Measurements from ENCODE around the gene NUP155. TPM values are rescaled to one million over a fixed set of nuclear protein-coding genes. Genes with fewer than 3 reads are reported as not detected.
"Not testable (repeated sequence)": the region's sequence is repeated elsewhere in the genome, so short reads cannot be mapped to it uniquely, and the experiment has no call there.

The NUP155 gene
- total RNA-seq (10 to 100 TPM; 22.6 to 25.0 TPM), total RNA-seq (61.1 to 91.4 reads per million in 2 donors)

- Mint-ChIP-seq H3K4me3 (peak within 1 kb of the TSS; percentile 97), H3K36me3 (ENCODE audit: low read depth) (peaks cover 2% of the 10 kb centered on the region), H3K27me3 (no peaks in the 10 kb centered on the region), H3K27ac (peak within 1 kb of the TSS; percentile 98), H3K4me1 (peaks cover 36% of the 10 kb centered on the region)
- peak; percentile 74 to 80 (median 76) for DNase-seq
- H3K9me3 ChIP-seq (ENCODE audit: control insufficient read depth, low read length, poor library complexity, severe bottlenecking) = no peaks in the 10 kb centered on the region
- peak; percentile 93 for ATAC-seq
Measured at GRCh38 chr5:37370864-37371726, at the start of gene NUP155. TSS of gene NUP155 (minus strand) at chr5:37371106. CDS start at chr5:37370977, 129 bp downstream.

- peaks cover 2% of the 10 kb centered on the region for H3K36me3 Mint-ChIP-seq (ENCODE audit: low read depth)
- DNase-seq (no peak), ATAC-seq (no peak)
- no peak overlapping the region for H3K27ac Mint-ChIP-seq
- peaks cover 8% of the 10 kb centered on the region for H3K4me1 Mint-ChIP-seq
- no peaks in the 10 kb centered on the region for H3K27me3 Mint-ChIP-seq
- H3K4me3 Mint-ChIP-seq = no peak overlapping the region
- H3K9me3 ChIP-seq (ENCODE audit: control insufficient read depth, low read length, poor library complexity, severe bottlenecking) = no peaks in the 10 kb centered on the region
Measured at GRCh38 chr5:37417347-37417746, 46.4 kb upstream of the NUP155 start.

- not testable (repeated sequence) for H3K9me3 ChIP-seq (ENCODE audit: control insufficient read depth, low read length, poor library complexity, severe bottlenecking); H3K4me3 Mint-ChIP-seq; ATAC-seq; H3K27me3 Mint-ChIP-seq; H3K4me1 Mint-ChIP-seq; DNase-seq; H3K27ac Mint-ChIP-seq; H3K36me3 Mint-ChIP-seq (ENCODE audit: low read depth)
Measured at GRCh38 chr5:37415456-37415855, 44.5 kb upstream of the NUP155 start.

- H3K36me3 Mint-ChIP-seq (ENCODE audit: low read depth) = peaks cover 2% of the 10 kb centered on the region
- no peak overlapping the region for H3K4me3 Mint-ChIP-seq
- ATAC-seq (no peak), DNase-seq (no peak)
- no peaks in the 10 kb centered on the region for H3K27me3 Mint-ChIP-seq
- H3K9me3 ChIP-seq (ENCODE audit: control insufficient read depth, low read length, poor library complexity, severe bottlenecking) = no peaks in the 10 kb centered on the region
- no peak overlapping the region for H3K27ac Mint-ChIP-seq
- H3K4me1 Mint-ChIP-seq = peaks cover 5% of the 10 kb centered on the region
Measured at GRCh38 chr5:37412515-37412914, 41.6 kb upstream of the NUP155 start.

- no peaks in the 10 kb centered on the region for H3K27me3 Mint-ChIP-seq
Measured at GRCh38 chr5:37400501-37400900, 29.6 kb upstream of the NUP155 start.

GRCh38 chr5:37396352-37396751 lies 25.4 kb upstream of the NUP155 start:
- Mint-ChIP-seq H3K4me1 (peaks cover 15% of the 10 kb centered on the region), H3K27me3 (no peaks in the 10 kb centered on the region)

More at GRCh38 chr5:37400501-37400900, 29.6 kb upstream of the NUP155 start:
- Mint-ChIP-seq H3K27ac (no peak overlapping the region), H3K4me3 (no peak overlapping the region), H3K36me3 (ENCODE audit: low read depth) (peaks cover 9% of the 10 kb centered on the region), H3K4me1 (peaks cover 13% of the 10 kb centered on the region)
- no peak for DNase-seq
- no peaks in the 10 kb centered on the region for H3K9me3 ChIP-seq (ENCODE audit: control insufficient read depth, low read length, poor library complexity, severe bottlenecking)
- ATAC-seq = no peak

GRCh38 chr5:37391591-37391990 lies 20.7 kb upstream of the NUP155 start:
- peaks cover 18% of the 10 kb centered on the region for H3K4me1 Mint-ChIP-seq
- no peaks in the 10 kb centered on the region for H3K9me3 ChIP-seq (ENCODE audit: control insufficient read depth, low read length, poor library complexity, severe bottlenecking)
- no peaks in the 10 kb centered on the region for H3K27me3 Mint-ChIP-seq
- DNase-seq (no peak), ATAC-seq (no peak)
- H3K4me3 Mint-ChIP-seq = no peak overlapping the region
- H3K36me3 Mint-ChIP-seq (ENCODE audit: low read depth) = peaks cover 8% of the 10 kb centered on the region
- no peak overlapping the region for H3K27ac Mint-ChIP-seq

More at GRCh38 chr5:37396352-37396751, 25.4 kb upstream of the NUP155 start:
- ATAC-seq = no peak
- H3K36me3 Mint-ChIP-seq (ENCODE audit: low read depth) = peaks cover 15% of the 10 kb centered on the region
- H3K27ac Mint-ChIP-seq = no peak overlapping the region
- H3K9me3 ChIP-seq (ENCODE audit: control insufficient read depth, low read length, poor library complexity, severe bottlenecking) = no peaks in the 10 kb centered on the region
- H3K4me3 Mint-ChIP-seq = no peak overlapping the region
- DNase-seq = no peak

GRCh38 chr5:37379100-37379628 lies 8.3 kb upstream of the NUP155 start, which contains the start of gene WDR70:
TSS of gene WDR70 (plus strand) at chr5:37379318. CDS start at chr5:37379368, 50 bp downstream.
- H3K4me1 Mint-ChIP-seq = peaks cover 10% of the 10 kb centered on the region
- peak within 1 kb of the TSS; percentile 92 for H3K27ac Mint-ChIP-seq
- peak within 1 kb of the TSS; percentile 93 for H3K4me3 Mint-ChIP-seq
- DNase-seq (peak; percentile 63 to 68 (median 67)), ATAC-seq (peak; percentile 99)
- H3K36me3 Mint-ChIP-seq (ENCODE audit: low read depth); H3K9me3 ChIP-seq (ENCODE audit: control insufficient read depth, low read length, poor library complexity, severe bottlenecking); H3K27me3 Mint-ChIP-seq: not testable (repeated sequence)

- not testable (repeated sequence) for ATAC-seq, H3K4me3 Mint-ChIP-seq, H3K4me1 Mint-ChIP-seq
Measured at GRCh38 chr5:37378066-37378465, 7.2 kb upstream of the NUP155 start.

GRCh38 chr5:37375091-37375490 lies 4.2 kb upstream of the NUP155 start:
- ATAC-seq (no peak), DNase-seq (no peak)
- Mint-ChIP-seq H3K4me1 (peaks cover 24% of the 10 kb centered on the region), H3K27ac (no peak overlapping the region), H3K36me3 (ENCODE audit: low read depth) (peaks cover 2% of the 10 kb centered on the region), H3K27me3 (no peaks in the 10 kb centered on the region), H3K4me3 (no peak overlapping the region)
- H3K9me3 ChIP-seq (ENCODE audit: control insufficient read depth, low read length, poor library complexity, severe bottlenecking) = no peaks in the 10 kb centered on the region

More at GRCh38 chr5:37378066-37378465, 7.2 kb upstream of the NUP155 start:
- H3K36me3 Mint-ChIP-seq (ENCODE audit: low read depth); H3K27me3 Mint-ChIP-seq; H3K27ac Mint-ChIP-seq; H3K9me3 ChIP-seq (ENCODE audit: control insufficient read depth, low read length, poor library complexity, severe bottlenecking); DNase-seq: not testable (repeated sequence)

GRCh38 chr5:37370550-37370863 lies 399 bp downstream of the NUP155 start:
- peak overlapping the region; percentile 98 for H3K27ac Mint-ChIP-seq
- H3K4me1 Mint-ChIP-seq = peaks cover 40% of the 10 kb centered on the region
- H3K4me3 Mint-ChIP-seq = peak overlapping the region; percentile 97
- ATAC-seq (peak; percentile 48), DNase-seq (peak in 1 of 3 donors; percentile 9)
- peaks cover 2% of the 10 kb centered on the region for H3K36me3 Mint-ChIP-seq (ENCODE audit: low read depth)
- H3K9me3 ChIP-seq (ENCODE audit: control insufficient read depth, low read length, poor library complexity, severe bottlenecking) = no peaks in the 10 kb centered on the region
- no peaks in the 10 kb centered on the region for H3K27me3 Mint-ChIP-seq

GRCh38 chr5:37355161-37355560 lies 15.7 kb downstream of the NUP155 start:
- H3K27me3 Mint-ChIP-seq = no peaks in the 10 kb centered on the region
- H3K9me3 ChIP-seq (ENCODE audit: control insufficient read depth, low read length, poor library complexity, severe bottlenecking) = no peaks in the 10 kb centered on the region
- no peak for ATAC-seq
- H3K4me3 Mint-ChIP-seq = no peak overlapping the region
- H3K36me3 Mint-ChIP-seq (ENCODE audit: low read depth) = no peaks in the 10 kb centered on the region
- peaks cover 5% of the 10 kb centered on the region for H3K4me1 Mint-ChIP-seq
- H3K27ac Mint-ChIP-seq = no peak overlapping the region
- DNase-seq = no peak

GRCh38 chr5:37342741-37343140 lies 28.2 kb downstream of the NUP155 start:
- H3K4me1 Mint-ChIP-seq; H3K27ac Mint-ChIP-seq; H3K4me3 Mint-ChIP-seq; H3K36me3 Mint-ChIP-seq (ENCODE audit: low read depth); H3K9me3 ChIP-seq (ENCODE audit: control insufficient read depth, low read length, poor library complexity, severe bottlenecking); DNase-seq; ATAC-seq; H3K27me3 Mint-ChIP-seq: not testable (repeated sequence)

Measured in T-helper 17 cell (primary cell).